Ureter (tissue), 1 donor: ENCODE data around the gene SNX6. TPM values are rescaled to one million over a fixed set of nuclear protein-coding genes. Genes with fewer than 3 reads are reported as not detected.
"Not testable (repeated sequence)": the region's sequence is repeated elsewhere in the genome, so short reads cannot be mapped to it uniquely, and the experiment has no call there.

Source experiments
- DNase-seq: peaks from one replicate; pipeline ENCODE4 v3.0.0-alpha.2; 2020; ENCODE audit warnings: low spot score
- total RNA-seq: library from RNA; stranded (reverse); gene quantifications from one replicate; pipeline ENCODE4 v1.2.4, GENCODE V29; 2023
- donor health status: DM: yes; HTN: yes; CAD: no.

SNX6 gene
- total RNA-seq, 1 donor from 2014 or later = 71.8 TPM

GRCh38 chr14:34562776-34563150 is 67.2 kb downstream of the SNX6 start:
- no peak for DNase-seq

GRCh38 chr14:34562037-34562775 is 67.7 kb downstream of the SNX6 start:
- DNase-seq = not testable (repeated sequence)

- not testable (repeated sequence) for DNase-seq
Observed at GRCh38 chr14:34556498-34556829, 73.5 kb downstream of the SNX6 start.

GRCh38 chr14:34555583-34556497 is 74.1 kb downstream of the SNX6 start:
- not testable (repeated sequence) for DNase-seq

- no peak for DNase-seq
Observed at GRCh38 chr14:34554540-34555250, 75.3 kb downstream of the SNX6 start.

- DNase-seq = not testable (repeated sequence)
Observed at GRCh38 chr14:34549276-34549966, 80.5 kb downstream of the SNX6 start.

- no peak for DNase-seq
Observed at GRCh38 chr14:34548472-34548981, 81.4 kb downstream of the SNX6 start.

- DNase-seq = not testable (repeated sequence)
Observed at GRCh38 chr14:34547136-34547520, 82.8 kb downstream of the SNX6 start.

- DNase-seq = not testable (repeated sequence)
Observed at GRCh38 chr14:34546272-34547135, 83.4 kb downstream of the SNX6 start.

- not testable (repeated sequence) for DNase-seq
Observed at GRCh38 chr14:34540181-34541059, 89.5 kb downstream of the SNX6 start.

GRCh38 chr14:34539407-34540180 is 90.4 kb downstream of the SNX6 start, which contains the start of gene EAPP:
TSS of gene EAPP (minus strand) at chr14:34539701. CDS start at chr14:34539628, 73 bp downstream.
- peak; percentile 98 for DNase-seq

- no peak for DNase-seq
Observed at GRCh38 chr14:34538871-34539406, 91.0 kb downstream of the SNX6 start.

GRCh38 chr14:34538096-34538495 is 91.9 kb downstream of the SNX6 start:
- DNase-seq = not testable (repeated sequence)

GRCh38 chr14:34537677-34538009 is 92.3 kb downstream of the SNX6 start:
- DNase-seq = no peak

GRCh38 chr14:34536951-34537676 is 92.8 kb downstream of the SNX6 start:
- no peak for DNase-seq

GRCh38 chr14:34527591-34527990 is 102.4 kb downstream of the SNX6 start:
- no peak for DNase-seq

GRCh38 chr14:34524216-34524615 is 105.7 kb downstream of the SNX6 start:
- not testable (repeated sequence) for DNase-seq

- DNase-seq = no peak
Observed at GRCh38 chr14:34522496-34522895, 107.5 kb downstream of the SNX6 start.
